IMR-90 (cell line): Measurements from ENCODE around the gene MAP3K15. TPM values are rescaled to one million over a fixed set of nuclear protein-coding genes. Genes with fewer than 3 reads are reported as not detected.

Experiments used
- ATAC-seq: fragments of 200-7000 bp; cut with Tn5 transposase; 2 replicates; pipeline ENCODE4 v1.9.1; 2020; ENCODE audit warnings: low read depth, mild to moderate bottlenecking, moderate library complexity
- BruUV-seq: library from RNA; stranded (reverse); fragments of 400-500 nt; replicated peaks from 2 replicates; lab custom pipeline; 2021; lab: Mats Ljungman, UMichigan
- CTCF ChIA-PET: fragments of 300-600 bp; formaldehyde crosslinking; extraction: SDS; loops from one replicate; lab custom pipeline; 2021; ENCODE audit warnings: antibody characterized with exemption; lab: Yijun Ruan, JAX
- POLR2A ChIA-PET: fragments of 300-600 bp; sonication (Branson Sonifier 250); formaldehyde crosslinking; loops from one replicate; lab custom pipeline; 2022; ENCODE audit warnings: antibody characterized with exemption; ENCODE audit not compliant: unreplicated experiment; lab: Charles Lee
- DNase-seq: peaks from one replicate; pipeline ENCODE4 v3.0.0; 2013
- H2AFZ ChIP-seq: replicated peaks from 2 replicates; pipeline ENCODE3; 2013; ENCODE audit warnings: low read length, mild to moderate bottlenecking; ENCODE audit not compliant: poor library complexity
- H2AK5ac ChIP-seq: 2 replicates; pipeline ENCODE4 v1.6.1; 2013; ENCODE audit warnings: low read depth, low read length, inconsistent platforms
- H2AK9ac ChIP-seq: replicated peaks from 2 replicates; pipeline ENCODE3; 2013; ENCODE audit warnings: mild to moderate bottlenecking, low read depth, low read length, moderate library complexity; ENCODE audit not compliant: poor library complexity
- H2BK120ac ChIP-seq: 2 replicates; pipeline ENCODE4 v1.6.1; 2013; ENCODE audit warnings: low read depth, low read length, inconsistent platforms
- H2BK15ac ChIP-seq: 3 replicates; pipeline ENCODE4 v1.6.1; 2013; ENCODE audit warnings: low read depth, low read length, inconsistent platforms
- H2BK20ac ChIP-seq: 2 replicates; pipeline ENCODE4 v1.6.1; 2013; ENCODE audit warnings: low read depth, mild to moderate bottlenecking, inconsistent platforms, low read length, moderate library complexity
- H2BK5ac ChIP-seq: 2 replicates; pipeline ENCODE4 v1.6.1; 2013; ENCODE audit warnings: mild to moderate bottlenecking, low read depth, low read length, inconsistent platforms; ENCODE audit not compliant: poor library complexity, severe bottlenecking
- H3K14ac ChIP-seq: replicated peaks from 2 replicates; pipeline ENCODE4 v1.6.1; 2013; ENCODE audit warnings: low read depth, low read length, inconsistent platforms
- H3K18ac ChIP-seq: 2 replicates; pipeline ENCODE4 v1.6.1; 2013; ENCODE audit warnings: low read depth, low read length, control low read depth
- H3K23ac ChIP-seq: 2 replicates; pipeline ENCODE4 v1.6.1; 2013; ENCODE audit warnings: low read depth, low read length, inconsistent platforms
- H3K27ac ChIP-seq: 2 replicates; pipeline ENCODE4 v1.5.1; 2013; ENCODE audit warnings: mild to moderate bottlenecking, control low read depth, low read length; ENCODE audit not compliant: insufficient read depth
- H3K27me3 ChIP-seq: 2 replicates; pipeline ENCODE4 v1.6.1; 2013; ENCODE audit warnings: low read length; ENCODE audit not compliant: control insufficient read depth, insufficient read depth
- H3K36me3 ChIP-seq: 2 replicates; pipeline ENCODE4 v1.6.1; 2013; ENCODE audit warnings: low read length, mixed read lengths; ENCODE audit not compliant: control insufficient read depth, insufficient read depth
- H3K4ac ChIP-seq: 2 replicates; pipeline ENCODE4 v1.6.1; 2013; ENCODE audit warnings: low read depth, low read length, inconsistent platforms
- H3K4me1 ChIP-seq: 2 replicates; pipeline ENCODE4 v1.6.1; 2013; ENCODE audit warnings: low read length, mixed read lengths; ENCODE audit not compliant: control insufficient read depth, insufficient read depth
- H3K4me2 ChIP-seq: 2 replicates; pipeline ENCODE4 v1.6.1; 2013; ENCODE audit warnings: low read depth, mild to moderate bottlenecking, control low read depth, low read length, moderate library complexity
- H3K4me3 ChIP-seq: 2 replicates; pipeline ENCODE4 v1.5.1; 2013; ENCODE audit warnings: low read depth, mild to moderate bottlenecking, control low read depth, low read length, moderate library complexity; ENCODE audit not compliant: insufficient read depth
- H3K56ac ChIP-seq: 2 replicates; pipeline ENCODE4 v1.6.1; 2013; ENCODE audit warnings: low read length, inconsistent platforms; ENCODE audit not compliant: insufficient read depth; ENCODE audit errors: extremely low read depth
- H3K79me1 ChIP-seq, 2 experiments: 2 replicates each; pipeline ENCODE4 v1.6.1; 2013; ENCODE audit warnings: low read length in 2 of 2, inconsistent platforms in 1 of 2, low read depth in 1 of 2
- H3K9ac ChIP-seq: 2 replicates; pipeline ENCODE4 v1.6.1; 2013; ENCODE audit warnings: low read depth, low read length, control low read depth
- H3K9me1 ChIP-seq: 2 replicates; pipeline ENCODE4 v1.6.1; 2013; ENCODE audit warnings: low read length, inconsistent platforms; ENCODE audit not compliant: insufficient read depth
- H3K9me3 ChIP-seq: 2 replicates; pipeline ENCODE4 v1.6.1; 2013; ENCODE audit warnings: low read length; ENCODE audit not compliant: control insufficient read depth, insufficient read depth
- H4K20me1 ChIP-seq: 2 replicates; pipeline ENCODE4 v1.6.1; 2013; ENCODE audit warnings: low read length, inconsistent platforms; ENCODE audit not compliant: insufficient read depth
- H4K5ac ChIP-seq: 2 replicates; pipeline ENCODE4 v1.6.1; 2013; ENCODE audit warnings: mild to moderate bottlenecking, low read depth, low read length, control low read depth
- H4K8ac ChIP-seq, 2 experiments: 2 replicates each; pipeline ENCODE4 v1.6.1; 2013; ENCODE audit warnings: low read depth in 2 of 2, low read length in 2 of 2, control low read depth in 1 of 2, inconsistent platforms in 1 of 2
- H4K91ac ChIP-seq: 2 replicates; pipeline ENCODE4 v1.6.1; 2013; ENCODE audit warnings: low read depth, low read length, inconsistent platforms; ENCODE audit not compliant: insufficient read depth
- BHLHE40 ChIP-seq: fragments of 150-350 bp; IDR thresholded peaks from 2 replicates; pipeline ENCODE4 v1.6.1; 2016; ENCODE audit warnings: mild to moderate bottlenecking, low read depth, low read length
- CEBPB ChIP-seq: IDR thresholded peaks from 2 replicates; pipeline ENCODE4 v1.6.1; 2012; ENCODE audit warnings: low read depth, low read length, improper control_type of control experiment
- MXI1 ChIP-seq: IDR thresholded peaks from 2 replicates; pipeline ENCODE4 v1.6.1; 2012; ENCODE audit warnings: low read depth, mild to moderate bottlenecking, low read length, moderate library complexity, borderline replicate concordance
- NFE2L2 ChIP-seq: fragments of 150-350 bp; IDR thresholded peaks from 2 replicates; pipeline ENCODE4 v1.6.1; 2016; ENCODE audit warnings: low read depth, mild to moderate bottlenecking, low read length
- POLR2A ChIP-seq: IDR thresholded peaks from 2 replicates; pipeline ENCODE4 v1.6.1; 2012; ENCODE audit warnings: mild to moderate bottlenecking, low read depth, low read length
- RAD21 ChIP-seq: IDR thresholded peaks from 2 replicates; pipeline ENCODE4 v1.6.1; 2012; ENCODE audit warnings: low read length, improper control_type of control experiment
- RFX5 ChIP-seq: IDR thresholded peaks from 2 replicates; pipeline ENCODE4 v1.8.0; 2012; ENCODE audit warnings: low read depth, mild to moderate bottlenecking, low read length, moderate library complexity
- SMC3 ChIP-seq: fragments of 150-350 bp; IDR thresholded peaks from 2 replicates; pipeline ENCODE4 v1.6.1; 2016; ENCODE audit warnings: low read depth, mild to moderate bottlenecking, antibody characterized with exemption, low read length, moderate library complexity
- whole genome bisulfite sequencing, 2 experiments: methylation state at CpG; one replicate each; pipeline versions ENCODE4 v1.1.5 to v1.1.7; 2013; ENCODE audit warnings: missing lambda C conversion rate in 2 of 2; ENCODE audit not compliant: insufficient read length in 1 of 2; ENCODE audit errors: extremely low coverage in 2 of 2; 5-methylcytosine and 5-hydroxymethylcytosine counted together
- dilution Hi-C: fragments of 300-500 bp; cut with HindIII; formaldehyde crosslinking; loops from one replicate; pipeline ENCODE4 v1.14.3; 2018; ENCODE audit warnings: low sequenced_read_pairs; ENCODE audit not compliant: unreplicated experiment
- in situ Hi-C: fragments of 300-500 bp; cut with MboI; formaldehyde crosslinking; loops from 3 replicates; pipeline ENCODE4 v1.14.3; 2019; ENCODE audit warnings: low sequenced_read_pairs, inconsistent platforms, mixed read lengths
- intact Hi-C: fragments of 100-400 bp; cut with micrococcal nuclease; formaldehyde crosslinking; loops from 2 replicates; pipeline ENCODE4 v1.10.0; 2022
- polyA plus RNA-seq, 3 experiments: library from polyadenylated mRNA; depleted of rRNA; stranded (reverse); fragments of >200 nt; gene quantifications; 2 replicates each; pipeline ENCODE4 v1.2.3, GENCODE V29; 2012; ENCODE audit warnings: low replicate concordance in 1 of 3
- total RNA-seq: library from RNA; depleted of rRNA; stranded (reverse); fragments of >200 nt; gene quantifications from 2 replicates; pipeline ENCODE4 v1.2.3, GENCODE V29; 2012
- TF ChIP-seq, protein P1 (sequence below): fragments of 150-350 bp; IDR thresholded peaks from 2 replicates; pipeline ENCODE4 v1.6.1; 2017; ENCODE audit warnings: mild to moderate bottlenecking, antibody characterized with exemption, low read length, low read depth
- TF ChIP-seq, protein P2 (sequence below): conservative IDR thresholded peaks from 2 replicates; pipeline ENCODE4 v1.5.1; 2012; ENCODE audit warnings: mild to moderate bottlenecking, low read depth, low read length, improper control_type of control experiment

MAP3K15 gene
- total and polyA plus RNA-seq, 2 of the 4 experiments (the other 2 are of a cell fraction), result under 0.01 to 0.10 TPM

DNA sequence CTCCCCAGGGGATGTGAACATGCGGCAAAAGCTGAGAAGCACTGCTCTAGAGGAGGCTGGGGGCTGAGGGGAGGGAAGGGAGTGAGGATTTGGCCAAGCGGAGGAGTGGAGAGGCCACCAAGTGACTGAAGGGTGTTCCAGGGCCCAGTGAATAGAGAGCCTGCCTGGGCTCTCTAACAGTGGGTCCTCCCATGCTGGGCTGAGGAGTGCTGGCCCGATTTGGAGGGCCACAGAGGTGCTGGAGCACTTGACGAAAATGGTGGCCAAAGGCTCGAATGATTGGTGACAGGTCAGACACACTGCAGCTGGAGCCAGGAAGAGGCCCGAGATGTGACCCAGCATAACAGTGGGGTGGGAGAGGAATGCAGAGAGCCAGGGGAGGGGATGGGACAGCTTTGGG lies 37.5 kb upstream of the MAP3K15 start:
- WGBS, 2 experiments, result 46% methylated on average over 4 of the region's 6 CpGs; no CpG with 5 or more reads in 1 of the 2 experiments
- CTCF ChIA-PET, result no interaction called here
- H3K9me1 ChIP-seq, result peaks cover 3% of the 10 kb centered on the region; the same call in 1 of the 2 replicates
- H4K8ac ChIP-seq, result no peak overlapping the region
- no peak overlapping the region for H4K91ac ChIP-seq
- no peak overlapping the region for H4K5ac ChIP-seq
- H3K23ac ChIP-seq, result no peak overlapping the region
- no peak overlapping the region for H3K9ac ChIP-seq
- POLR2A ChIA-PET, result no interaction called here
- H3K9me3 ChIP-seq, result no peaks in the 10 kb centered on the region
- H3K36me3 ChIP-seq, result no peaks in the 10 kb centered on the region
- DNase-seq (no peak), ATAC-seq (no peak)
- no peak overlapping the region for H3K4me3 ChIP-seq
- in situ Hi-C loops, result no loop called here
- no peak overlapping the region for H2AK9ac ChIP-seq
- no peak overlapping the region for H3K18ac ChIP-seq
- no peaks in the 10 kb centered on the region for H3K27me3 ChIP-seq
- no peak overlapping the region for H2AFZ ChIP-seq
- no peak overlapping the region for H3K14ac ChIP-seq
- no peak overlapping the region for H2BK5ac ChIP-seq
- no peak overlapping the region for H3K4me2 ChIP-seq
- H3K27ac ChIP-seq, result no peak overlapping the region
- dilution Hi-C loops, result no loop called here
- TF ChIP-seq POLR2A (no peak), RAD21 (no peak), BHLHE40 (no peak), NFE2L2 (no peak), SMC3 (no peak), MXI1 (no peak), RFX5 (no peak), CEBPB (no peak)
- TF ChIP-seq, protein P1, sequence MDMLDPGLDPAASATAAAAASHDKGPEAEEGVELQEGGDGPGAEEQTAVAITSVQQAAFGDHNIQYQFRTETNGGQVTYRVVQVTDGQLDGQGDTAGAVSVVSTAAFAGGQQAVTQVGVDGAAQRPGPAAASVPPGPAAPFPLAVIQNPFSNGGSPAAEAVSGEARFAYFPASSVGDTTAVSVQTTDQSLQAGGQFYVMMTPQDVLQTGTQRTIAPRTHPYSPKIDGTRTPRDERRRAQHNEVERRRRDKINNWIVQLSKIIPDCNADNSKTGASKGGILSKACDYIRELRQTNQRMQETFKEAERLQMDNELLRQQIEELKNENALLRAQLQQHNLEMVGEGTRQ, result no peak
- TF ChIP-seq, protein P2, sequence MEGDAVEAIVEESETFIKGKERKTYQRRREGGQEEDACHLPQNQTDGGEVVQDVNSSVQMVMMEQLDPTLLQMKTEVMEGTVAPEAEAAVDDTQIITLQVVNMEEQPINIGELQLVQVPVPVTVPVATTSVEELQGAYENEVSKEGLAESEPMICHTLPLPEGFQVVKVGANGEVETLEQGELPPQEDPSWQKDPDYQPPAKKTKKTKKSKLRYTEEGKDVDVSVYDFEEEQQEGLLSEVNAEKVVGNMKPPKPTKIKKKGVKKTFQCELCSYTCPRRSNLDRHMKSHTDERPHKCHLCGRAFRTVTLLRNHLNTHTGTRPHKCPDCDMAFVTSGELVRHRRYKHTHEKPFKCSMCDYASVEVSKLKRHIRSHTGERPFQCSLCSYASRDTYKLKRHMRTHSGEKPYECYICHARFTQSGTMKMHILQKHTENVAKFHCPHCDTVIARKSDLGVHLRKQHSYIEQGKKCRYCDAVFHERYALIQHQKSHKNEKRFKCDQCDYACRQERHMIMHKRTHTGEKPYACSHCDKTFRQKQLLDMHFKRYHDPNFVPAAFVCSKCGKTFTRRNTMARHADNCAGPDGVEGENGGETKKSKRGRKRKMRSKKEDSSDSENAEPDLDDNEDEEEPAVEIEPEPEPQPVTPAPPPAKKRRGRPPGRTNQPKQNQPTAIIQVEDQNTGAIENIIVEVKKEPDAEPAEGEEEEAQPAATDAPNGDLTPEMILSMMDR, result no peak
- H3K4ac ChIP-seq, result no peak overlapping the region
- intact Hi-C loops, result no loop called here
- H4K20me1 ChIP-seq, result no peaks in the 10 kb centered on the region; the same call in 1 of the 2 replicates
- no TSS peak for BruUV-seq
- H2BK120ac ChIP-seq, result no peak overlapping the region
- H2AK5ac ChIP-seq, result no peak overlapping the region
- H2BK20ac ChIP-seq, result no peak overlapping the region
- no peak overlapping the region for H2BK15ac ChIP-seq
- H3K4me1 ChIP-seq, result peaks cover 2% of the 10 kb centered on the region; the same call in 1 of the 2 replicates
- H3K79me1 ChIP-seq, result peaks cover 0 to 3% of the 10 kb centered on the region in 2 experiments; a peak in 3 of 4 replicates
- H3K56ac ChIP-seq, result no peak overlapping the region
